Heart right ventricle (tissue), 16 donors: ENCODE measurements around the gene DLGAP1. TPM values are rescaled to one million over a fixed set of nuclear protein-coding genes. Genes with fewer than 3 reads are reported as not detected.
A peak's percentile ranks its signal among the peaks of the same experiment; 100 is the strongest.

Source experiments
- ATAC-seq, 8 donors: fragments of 200-7000 bp; cut with Tn5 transposase; one replicate each; pipeline ENCODE4 v1.9.1; 2020; ENCODE audit warnings: mild to moderate bottlenecking in 8 of 8, moderate library complexity in 8 of 8, moderate number of reproducible peaks in 1 of 8
- DNase-seq, 2 donors: peaks; one replicate each; pipeline ENCODE4 v3.0.0-alpha.2; 2020
- H3K27ac ChIP-seq, 10 donors: fragments of 200-600 bp; sonication (generic) in 2 of 10; one replicate each; pipeline versions ENCODE4 v1.5.0 to v1.8.0; 2020 to 2022; ENCODE audit warnings: mild to moderate bottlenecking in 3 of 10
- H3K27me3 ChIP-seq, 7 donors: fragments of 200-600 bp; one replicate each; pipeline ENCODE4 v1.8.0; 2021 to 2022; ENCODE audit warnings: mild to moderate bottlenecking in 2 of 7
- H3K36me3 ChIP-seq, 9 donors: fragments of 200-600 bp; sonication (generic) in 1 of 9; one replicate each; pipeline versions ENCODE4 v1.5.0 to v1.8.0; 2020 to 2022; ENCODE audit warnings: mild to moderate bottlenecking in 2 of 9
- H3K4me1 ChIP-seq, 9 donors: fragments of 200-600 bp; sonication (generic) in 1 of 9; one replicate each; pipeline versions ENCODE4 v1.5.0 to v1.8.0; 2020 to 2022; ENCODE audit warnings: mild to moderate bottlenecking in 4 of 9
- H3K4me3 ChIP-seq, 10 donors: fragments of 200-600 bp; sonication (generic) in 2 of 10; one replicate each; pipeline versions ENCODE4 v1.5.0 to v1.8.0; 2020 to 2022; ENCODE audit warnings: mild to moderate bottlenecking in 7 of 10, moderate library complexity in 2 of 10
- H3K9me3 ChIP-seq, 11 donors: fragments of 200-600 bp in 10 of 11; sonication (generic) in 2 of 11; one replicate each; pipeline versions ENCODE4 v1.5.0 to v1.8.0; 2013 to 2022; ENCODE audit warnings: mild to moderate bottlenecking in 2 of 11, control low read depth in 1 of 11, moderate library complexity in 1 of 11
- WGBS, 2 donors: extraction: QIAGEN DNeasy Blood & Tissue Kit; methylation state at CpG; one replicate each; pipeline ENCODE4 v1.1.7; 2013; ENCODE audit warnings: inconsistent platforms in 1 of 2; 5-methylcytosine and 5-hydroxymethylcytosine counted together
- intact Hi-C, 10 donors: fragments of 100-400 bp; cut with DNase I; formaldehyde crosslinking; loops; one replicate each; pipeline versions ENCODE4 v1.11.1 to v1.14.2; 2022
- polyA plus RNA-seq, 2 donors: library from polyadenylated mRNA; stranded (reverse); fragments of 200-250 nt; gene quantifications; one replicate each; pipeline ENCODE4 v1.2.3, GENCODE V29; 2013
- total RNA-seq, 10 donors: library from RNA; stranded (reverse); fragmentation: NEBNext Ultra II Directional in 3 of 10; extraction: Animal tissue kit (Norgen Biotek cat#: 25700) in 3 of 10; gene quantifications; one replicate each; pipeline versions ENCODE4 v1.2.1 to v1.2.4, GENCODE V29; 2021 to 2023
- TF ChIP-seq, protein P1 (sequence below), 9 donors: fragments of 200-600 bp; sonication (generic) in 2 of 9; IDR thresholded peaks; one replicate each; pipeline versions ENCODE4 v1.5.0 to v1.8.0; 2021 to 2022; ENCODE audit warnings: antibody characterized with exemption in 9 of 9, mild to moderate bottlenecking in 5 of 9, moderate library complexity in 1 of 9
- donor health status: Arrhythmogenic right ventricular cardiomyopathy.
- donor health status: ischemic (EF 13 %, LVEDD 7.1; RV severe dilation, severe dysfunction).
- donor health status: healthy with polysubstance abuse.
- donor health status: DM: no; HTN: yes; CAD: no.
- donor health status: DM: no; HTN: no; CAD: no.
- donor health status: ischemic (EF 25% LVEDD 6.9; RV normal size, moderate dysfunction).
- donor health status: ischemic (EF 25% LVEDD 5.7; RV mildly dilated, moderate dysfunction).
- donor health status: healthy.
- donor health status: DM: yes; HTN: yes; CAD: no.
- donor health status: Ischemic cardiomyopathy.
- donor health status: ischemic (EF 35%, LVEDD 5.7; RV mildly dilated, moderate dysfunction).
- donor health status: nonischemic (EF 11% LVEDD 7.7; RV severe dilation, severe dysfunction).
- donor health status: DM: yes; HTN: yes; CAD: no.
- donor health status: PGD.
- donor health status: ischemic (EF 29% LVEDD 5.4; RV normal size, mild dysfunction).
- donor health status: nonischemic (EF 23%, LVEDD 6.1; RV moderate dilation, normal function).

The DLGAP1 gene
- total and polyA plus RNA-seq, 12 donors: 0.07 to 7.2 (median 1.0) TPM; not detected in 2

DNA sequence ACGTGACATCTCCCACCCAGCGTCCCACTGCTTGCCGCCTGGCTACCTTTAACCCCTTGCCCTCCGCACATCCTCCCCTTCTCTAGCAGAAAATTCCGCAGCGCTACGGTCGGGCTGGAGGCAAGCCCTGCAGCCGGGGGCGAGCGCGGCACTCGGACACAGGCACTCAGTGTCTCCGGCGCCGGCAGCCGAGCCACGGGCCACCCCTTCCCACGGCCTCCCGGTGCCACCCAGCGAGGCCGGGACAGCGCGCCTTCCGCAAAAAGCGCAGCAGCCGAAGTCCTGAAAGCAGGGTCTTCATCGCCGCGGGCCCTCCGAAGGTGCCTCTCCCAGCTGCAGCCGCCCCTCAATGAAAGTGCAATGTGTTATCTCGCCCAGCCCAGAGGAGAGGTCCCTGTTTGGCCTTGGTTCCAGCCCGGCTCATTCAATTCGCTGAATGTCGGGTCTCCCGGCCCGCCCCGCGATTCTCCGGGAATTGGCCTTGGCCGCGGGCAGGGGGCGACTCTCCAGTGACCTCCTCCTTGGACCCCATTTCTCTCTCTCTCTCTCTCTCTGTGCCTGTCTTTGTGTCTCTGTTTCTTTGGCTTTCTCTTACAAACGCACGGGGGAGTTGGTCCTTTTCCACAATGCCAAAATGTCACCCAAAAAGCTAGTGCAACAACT is 1.1 kb downstream of the DLGAP1 start:
- peaks cover 13 to 80% (median 65%) of the 10 kb centered on the region in 7 donors for H3K27me3 ChIP-seq
- H3K36me3 ChIP-seq: no peaks in the 10 kb centered on the region
- H3K4me3 ChIP-seq: peak overlapping the region in 8 of 10 donors; percentile 8 to 47 (median 42)
- ATAC-seq (no peak), DNase-seq (no peak)
- TF ChIP-seq, protein P1, sequence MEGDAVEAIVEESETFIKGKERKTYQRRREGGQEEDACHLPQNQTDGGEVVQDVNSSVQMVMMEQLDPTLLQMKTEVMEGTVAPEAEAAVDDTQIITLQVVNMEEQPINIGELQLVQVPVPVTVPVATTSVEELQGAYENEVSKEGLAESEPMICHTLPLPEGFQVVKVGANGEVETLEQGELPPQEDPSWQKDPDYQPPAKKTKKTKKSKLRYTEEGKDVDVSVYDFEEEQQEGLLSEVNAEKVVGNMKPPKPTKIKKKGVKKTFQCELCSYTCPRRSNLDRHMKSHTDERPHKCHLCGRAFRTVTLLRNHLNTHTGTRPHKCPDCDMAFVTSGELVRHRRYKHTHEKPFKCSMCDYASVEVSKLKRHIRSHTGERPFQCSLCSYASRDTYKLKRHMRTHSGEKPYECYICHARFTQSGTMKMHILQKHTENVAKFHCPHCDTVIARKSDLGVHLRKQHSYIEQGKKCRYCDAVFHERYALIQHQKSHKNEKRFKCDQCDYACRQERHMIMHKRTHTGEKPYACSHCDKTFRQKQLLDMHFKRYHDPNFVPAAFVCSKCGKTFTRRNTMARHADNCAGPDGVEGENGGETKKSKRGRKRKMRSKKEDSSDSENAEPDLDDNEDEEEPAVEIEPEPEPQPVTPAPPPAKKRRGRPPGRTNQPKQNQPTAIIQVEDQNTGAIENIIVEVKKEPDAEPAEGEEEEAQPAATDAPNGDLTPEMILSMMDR (IDR thresholded peaks at IDR 0.05): no peak
- peaks cover 0 to 2% (median 0%) of the 10 kb centered on the region in 11 donors for H3K9me3 ChIP-seq
- H3K4me1 ChIP-seq: peaks cover 0 to 12% (median 7%) of the 10 kb centered on the region in 9 donors
- intact Hi-C loops: loop anchor here in 1 of 10 donors (10.0 kb wide), 1 partner anchor 61 kb away; no protein-coding TSS in a partner anchor
- 1% methylated on average over 46 of the region's 46 CpGs for whole genome bisulfite sequencing, 2 donors
- H3K27ac ChIP-seq: no peak overlapping the region

- ATAC-seq (no peak), DNase-seq (no peak)
- Histone ChIP-seq H3K9me3 (no peaks in the 10 kb centered on the region), H3K27me3 (peaks cover 13 to 78% (median 61%) of the 10 kb centered on the region in 7 donors), H3K4me3 (peak overlapping the region in 5 of 10 donors; percentile 35 to 47 (median 44)), H3K36me3 (no peaks in the 10 kb centered on the region), H3K27ac (no peak overlapping the region), H3K4me1 (peaks cover 0 to 12% (median 7%) of the 10 kb centered on the region in 9 donors)
- TF ChIP-seq, protein P1 (IDR thresholded peaks at IDR 0.05): no peak
- intact Hi-C loops: loop anchor here in 1 of 10 donors (10.0 kb wide), 1 partner anchor 61 kb away; no protein-coding TSS in a partner anchor
- WGBS, 2 donors: 3 to 4% methylated on average over 8 of the region's 8 CpGs
Measured at GRCh38 chr18:4453567-4453873, 1.6 kb downstream of the DLGAP1 start.

- Histone ChIP-seq H3K36me3 (no peaks in the 10 kb centered on the region), H3K4me1 (peaks cover 0 to 12% (median 7%) of the 10 kb centered on the region in 9 donors), H3K27me3 (peaks cover 8 to 54% (median 41%) of the 10 kb centered on the region in 7 donors), H3K4me3 (no peak overlapping the region), H3K27ac (no peak overlapping the region), H3K9me3 (peaks cover 0 to 5% (median 0%) of the 10 kb centered on the region in 11 donors)
- DNase-seq (no peak), ATAC-seq (no peak)
- WGBS, 2 donors: 7 to 9% methylated on average over 2 of the region's 2 CpGs
- intact Hi-C loops: loop anchor here in 1 of 10 donors (10.0 kb wide), 1 partner anchor 65 kb away; no protein-coding TSS in a partner anchor
- TF ChIP-seq, protein P1 (IDR thresholded peaks at IDR 0.05): no peak
Measured at GRCh38 chr18:4450065-4450658, 4.9 kb downstream of the DLGAP1 start.

- Histone ChIP-seq H3K4me3 (no peak overlapping the region), H3K27ac (no peak overlapping the region), H3K36me3 (no peaks in the 10 kb centered on the region), H3K27me3 (peaks cover 0 to 11% (median under 1%) of the 10 kb centered on the region in 7 donors), H3K9me3 (peaks cover 0 to 5% (median 0%) of the 10 kb centered on the region in 11 donors), H3K4me1 (no peaks in the 10 kb centered on the region)
- DNase-seq: no peak
- ATAC-seq: no peak
- intact Hi-C loops: loop anchor here in 1 of 10 donors (10.0 kb wide), 1 partner anchor 61 kb away; no protein-coding TSS in a partner anchor
- 80 to 81% methylated on average over 4 of the region's 4 CpGs for whole genome bisulfite sequencing, 2 donors
- TF ChIP-seq, protein P1 (IDR thresholded peaks at IDR 0.05): no peak
Measured at GRCh38 chr18:4445902-4446301, 9.2 kb downstream of the DLGAP1 start.
